DOHH2 (cell line): Measurements from ENCODE around the gene PANK3.

Source experiments
- H3F3A ChIP-seq: fragments of 200-600 bp; sonication (generic), shearing (Covaris generic); 2 replicates; pipeline ENCODE4 v1.6.0; 2016; ENCODE audit warnings: antibody characterized with exemption, mild to moderate bottlenecking; ENCODE audit not compliant: control insufficient read depth, insufficient read depth
- H3K27ac ChIP-seq: fragments of 200-600 bp; sonication (generic); 2 replicates; pipeline ENCODE4 v1.5.1; 2014; ENCODE audit warnings: low read depth, mild to moderate bottlenecking, low read length, moderate library complexity
- H3K27me3 ChIP-seq: fragments of 200-600 bp; sonication (generic); 2 replicates; pipeline ENCODE4 v1.6.1; 2014; ENCODE audit warnings: mild to moderate bottlenecking, low read length, mixed read lengths; ENCODE audit not compliant: control insufficient read depth
- H3K36me3 ChIP-seq: fragments of 200-600 bp; sonication (generic); 2 replicates; pipeline ENCODE4 v1.6.1; 2014; ENCODE audit warnings: mild to moderate bottlenecking, low read length, moderate library complexity, mixed read lengths; ENCODE audit not compliant: control insufficient read depth
- H3K4me1 ChIP-seq: fragments of 200-600 bp; sonication (generic); 2 replicates; pipeline ENCODE4 v1.6.1; 2014; ENCODE audit warnings: mild to moderate bottlenecking, low read length, mixed read lengths; ENCODE audit not compliant: control insufficient read depth
- H3K4me2 ChIP-seq: fragments of 200-600 bp; sonication (generic); 2 replicates; pipeline ENCODE4 v1.6.0; 2014; ENCODE audit warnings: mild to moderate bottlenecking, low read length, moderate library complexity
- H3K4me3 ChIP-seq: fragments of 200-600 bp; sonication (generic); 2 replicates; pipeline ENCODE4 v1.5.1; 2014; ENCODE audit warnings: mild to moderate bottlenecking, low read length, mixed read lengths
- H3K79me2 ChIP-seq: fragments of 200-600 bp; sonication (generic); 2 replicates; pipeline ENCODE4 v1.6.1; 2014; ENCODE audit warnings: mild to moderate bottlenecking, low read length, mixed read lengths; ENCODE audit not compliant: control insufficient read depth
- H3K9me2 ChIP-seq: fragments of 200-600 bp; sonication (generic); replicated peaks from 2 replicates; pipeline ENCODE4 v1.6.1; 2014; ENCODE audit warnings: mild to moderate bottlenecking, low read length, mixed read lengths; ENCODE audit not compliant: control insufficient read depth
- H3K9me3 ChIP-seq: fragments of 200-600 bp; sonication (generic); 2 replicates; pipeline ENCODE4 v1.6.1; 2014; ENCODE audit warnings: antibody characterized with exemption, low read length, mixed read lengths; ENCODE audit not compliant: control insufficient read depth, insufficient read depth
- H4K20me1 ChIP-seq: fragments of 200-600 bp; sonication (generic); 2 replicates; pipeline ENCODE4 v1.6.0; 2014; ENCODE audit warnings: low read depth, mild to moderate bottlenecking, antibody characterized with exemption, low read length, moderate library complexity; ENCODE audit not compliant: control insufficient read depth, insufficient read depth
- CTCF ChIP-seq: fragments of 200-600 bp; sonication (generic); IDR thresholded peaks from one replicate; pipeline ENCODE4 v1.5.1; 2014; ENCODE audit warnings: antibody characterized with exemption, mild to moderate bottlenecking, low read depth, low read length; ENCODE audit not compliant: poor library complexity, severe bottlenecking
- EZH2phosphoT487 ChIP-seq: fragments of 200-600 bp; sonication (generic); IDR thresholded peaks from 2 replicates; pipeline ENCODE4 v1.6.1; 2017; ENCODE audit warnings: borderline replicate concordance, mild to moderate bottlenecking, antibody characterized with exemption, low read length, moderate library complexity, mixed read lengths

Gene PANK3

GRCh38 chr5:168608821-168609220 lies 29.7 kb upstream of the PANK3 start:
- no peak overlapping the region for H3K4me3 ChIP-seq

DNA sequence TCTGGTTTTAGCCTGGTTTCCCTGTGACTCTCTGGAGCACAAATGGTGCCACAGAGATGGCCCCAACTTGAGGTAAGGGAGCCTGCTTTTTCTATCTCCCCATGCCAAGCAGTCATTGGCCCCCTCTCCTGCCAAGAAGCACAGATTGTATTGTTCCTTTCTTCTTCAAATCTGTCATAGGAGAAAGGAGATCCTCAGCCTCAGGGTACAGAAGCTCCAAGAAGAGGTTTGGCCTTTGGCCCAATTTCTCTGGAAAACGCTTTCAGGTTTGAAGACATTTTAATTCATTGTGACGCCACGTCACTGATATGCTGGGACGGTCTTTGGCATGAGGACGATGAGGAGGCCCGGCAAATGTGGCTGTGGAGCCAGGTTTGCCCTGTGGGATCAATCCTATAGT lies 29.2 kb upstream of the PANK3 start:
- Histone ChIP-seq H3K36me3 (no peaks in the 10 kb centered on the region), H3K27ac (no peak overlapping the region), H3K9me2 (no peaks in the 10 kb centered on the region), H3K4me3 (no peak overlapping the region), H3K9me3 (no peaks in the 10 kb centered on the region), H3F3A (no peaks in the 10 kb centered on the region), H4K20me1 (no peaks in the 10 kb centered on the region), H3K79me2 (no peaks in the 10 kb centered on the region), H3K27me3 (no peaks in the 10 kb centered on the region; the same call in 1 of the 2 replicates), H3K4me2 (no peak overlapping the region), H3K4me1 (no peaks in the 10 kb centered on the region)
- no peak for TF ChIP-seq CTCF
- TF ChIP-seq EZH2phosphoT487: no peak

More at GRCh38 chr5:168608821-168609220, 29.7 kb upstream of the PANK3 start:
- no peaks in the 10 kb centered on the region for H3K4me1 ChIP-seq
- no peaks in the 10 kb centered on the region for H3F3A ChIP-seq
- no peaks in the 10 kb centered on the region for H3K79me2 ChIP-seq
- no peak overlapping the region for H3K27ac ChIP-seq
- no peaks in the 10 kb centered on the region for H3K9me2 ChIP-seq
- no peaks in the 10 kb centered on the region for H3K9me3 ChIP-seq
- no peaks in the 10 kb centered on the region for H4K20me1 ChIP-seq
- no peaks in the 10 kb centered on the region; the same call in 1 of the 2 replicates for H3K27me3 ChIP-seq
- no peak overlapping the region for H3K4me2 ChIP-seq
- TF ChIP-seq CTCF (no peak), EZH2phosphoT487 (no peak)
- H3K36me3 ChIP-seq: no peaks in the 10 kb centered on the region

GRCh38 chr5:168607946-168608345 lies 28.8 kb upstream of the PANK3 start:
- TF ChIP-seq EZH2phosphoT487: no peak
- no peak for TF ChIP-seq CTCF
- Histone ChIP-seq H3K9me2 (no peaks in the 10 kb centered on the region), H3K27ac (no peak overlapping the region), H3K4me2 (no peak overlapping the region), H3K9me3 (no peaks in the 10 kb centered on the region), H4K20me1 (no peaks in the 10 kb centered on the region), H3K79me2 (no peaks in the 10 kb centered on the region), H3F3A (no peaks in the 10 kb centered on the region), H3K4me1 (no peaks in the 10 kb centered on the region), H3K27me3 (no peaks in the 10 kb centered on the region; the same call in 1 of the 2 replicates), H3K4me3 (no peak overlapping the region), H3K36me3 (no peaks in the 10 kb centered on the region)
